Right lobe of liver (tissue), 4 donors: Measurements from ENCODE around the gene ZNF37A.

Experiments used
- CTCF ChIP-seq, 4 donors: fragments of 200-600 bp in 3 of 4; fragments of 450-650 bp in 1 of 4; IDR thresholded peaks; one replicate each; pipeline versions ENCODE4 v1.5.1 to v1.8.0; 2016 to 2022; ENCODE audit warnings: antibody characterized with exemption in 4 of 4, mild to moderate bottlenecking in 2 of 4
- POLR2A ChIP-seq: fragments of 450-650 bp; IDR thresholded peaks from one replicate; pipeline ENCODE4 v1.6.1; 2017; ENCODE audit warnings: antibody characterized with exemption, mild to moderate bottlenecking
- donor health status: DM: no; HTN: no; CAD: no.
- donor health status: DM: no; HTN: no; CAD: no.
- donor health status: DM: no; HTN: yes; CAD: no.

- TF ChIP-seq POLR2A (no peak), CTCF (IDR thresholded peaks at IDR 0.05) (no peak)
Measured at GRCh38 chr10:38072552-38072951, 21.6 kb upstream of the ZNF37A start.
